HG02870 (cell line): Measurements from ENCODE around the gene RELA.

Experiments
- ATAC-seq: cut with Tn5 transposase; IDR thresholded peaks from one replicate; pipeline ENCODE4 v1.9.1; 2021; ENCODE audit warnings: mild to moderate bottlenecking, moderate library complexity; ENCODE audit not compliant: unreplicated experiment

RELA gene

DNA sequence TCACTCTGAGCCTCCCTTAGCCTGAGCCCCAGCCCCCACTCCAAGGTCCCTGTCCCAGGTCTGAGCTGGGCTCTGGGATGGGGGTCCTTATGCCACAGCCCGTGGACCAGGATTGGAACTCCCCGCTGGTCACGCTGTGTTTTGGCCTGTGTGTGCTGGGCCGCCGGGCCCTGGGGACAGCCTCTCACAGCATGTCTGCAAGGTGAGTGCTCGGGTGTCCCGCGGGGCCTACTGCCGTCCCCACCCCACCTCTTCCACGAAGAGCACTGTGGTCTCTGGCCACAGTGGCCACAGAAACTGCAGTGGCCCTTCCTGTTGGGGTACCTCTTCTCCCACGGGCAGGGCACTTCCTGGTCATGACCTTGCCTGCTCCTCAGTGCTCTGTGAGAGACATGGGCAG lies 28.3 kb downstream of the RELA start:
- no peak for ATAC-seq

GRCh38 chr11:65634109-65634436 lies 28.6 kb downstream of the RELA start:
- no peak for ATAC-seq

- no peak for ATAC-seq
Observed at GRCh38 chr11:65633390-65634108, 29.2 kb downstream of the RELA start.

DNA sequence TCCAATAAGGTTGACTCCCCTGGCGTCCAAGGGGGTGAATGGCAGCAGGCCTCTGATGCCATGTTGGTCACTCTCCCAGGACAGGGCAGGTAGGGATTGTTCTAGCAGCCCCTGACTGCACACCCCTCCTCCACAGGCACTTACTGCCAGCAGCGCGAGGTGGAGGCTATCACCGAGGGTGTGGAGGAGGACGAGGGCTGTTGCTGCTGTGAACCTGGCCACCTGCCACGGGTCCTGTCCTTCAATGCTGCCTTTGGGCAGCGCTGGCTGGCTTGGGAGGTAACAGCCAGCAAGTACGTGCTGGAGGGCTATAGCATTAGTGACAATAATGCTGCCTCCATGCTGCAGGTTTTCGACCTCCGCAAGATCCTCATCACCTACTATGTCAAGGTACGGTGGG lies 32.5 kb downstream of the RELA start:
- no peak for ATAC-seq

DNA sequence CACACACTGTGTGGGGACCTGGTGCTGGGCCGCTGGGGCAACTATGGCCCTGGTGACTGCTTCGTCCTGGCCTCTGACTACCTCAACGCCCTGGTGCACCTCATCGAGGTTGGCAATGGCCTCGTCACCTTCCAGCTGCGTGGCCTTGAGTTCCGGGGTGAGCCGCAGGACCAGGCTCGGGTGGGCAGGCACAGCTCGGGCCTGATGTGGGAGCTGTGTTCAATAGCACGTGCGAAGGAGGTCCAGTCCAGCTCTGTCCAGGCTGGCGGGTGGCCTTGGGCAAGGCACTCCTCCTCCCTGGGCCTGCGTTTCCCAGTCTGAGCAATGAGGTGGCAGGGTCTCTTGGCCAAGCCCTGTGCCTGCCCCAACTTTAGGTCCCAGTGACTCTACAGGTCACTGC lies 33.1 kb downstream of the RELA start:
- ATAC-seq = no peak

DNA sequence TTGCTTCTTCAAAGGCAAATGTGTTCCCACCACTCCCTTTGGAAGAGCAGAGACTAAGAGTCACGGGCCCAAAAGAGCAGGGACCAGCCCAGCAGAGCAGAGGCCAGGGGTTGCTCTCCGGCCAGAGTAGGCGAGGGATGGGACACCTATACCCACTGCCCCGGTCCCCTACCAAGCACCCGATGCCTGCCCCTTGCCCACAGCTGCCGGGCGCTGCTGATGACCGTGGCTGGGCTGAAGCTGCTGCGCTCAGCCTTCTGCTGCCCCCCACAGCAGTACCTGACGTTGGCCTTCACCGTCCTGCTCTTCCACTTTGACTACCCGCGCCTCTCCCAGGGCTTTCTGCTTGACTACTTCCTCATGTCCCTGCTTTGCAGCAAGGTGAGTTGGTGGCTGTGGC lies 35.5 kb downstream of the RELA start:
- no peak for ATAC-seq

DNA sequence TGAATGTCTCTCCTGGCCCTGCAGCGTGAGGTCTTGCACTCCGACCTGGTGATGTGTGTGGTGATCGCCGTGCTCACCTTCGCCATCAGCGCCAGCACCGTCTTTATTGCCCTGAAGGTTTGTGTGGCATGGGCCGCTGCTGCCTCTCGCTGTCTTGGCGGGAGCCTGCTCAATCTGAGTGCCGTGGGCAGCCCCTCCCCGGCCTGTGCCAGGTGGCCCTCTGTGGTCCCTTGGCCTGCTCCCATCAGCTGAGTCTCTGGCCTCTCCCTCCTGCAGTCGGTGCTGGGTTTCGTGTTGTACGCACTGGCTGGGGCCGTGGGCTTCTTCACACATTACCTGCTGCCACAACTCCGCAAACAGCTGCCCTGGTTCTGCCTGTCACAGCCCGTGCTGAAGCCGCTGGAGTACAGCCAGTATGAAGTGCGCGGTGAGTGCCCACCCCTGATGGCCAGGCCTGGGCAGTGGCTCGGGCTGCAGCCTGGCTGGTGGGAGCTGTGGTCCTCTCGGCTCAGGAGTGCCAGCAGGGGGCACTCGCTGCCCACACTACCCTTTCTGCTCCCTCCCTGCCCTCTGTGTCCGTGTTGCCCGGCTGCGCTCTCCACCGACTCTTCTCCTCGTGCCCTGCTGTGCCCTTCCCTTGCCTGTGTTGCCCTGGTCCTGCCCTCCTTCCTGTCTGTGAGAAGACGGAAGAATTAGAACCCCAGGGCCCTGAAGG lies 36.9 kb downstream of the RELA start:
- ATAC-seq = no peak

- ATAC-seq = no peak
Observed at GRCh38 chr11:65624931-65625627, 37.6 kb downstream of the RELA start.

DNA sequence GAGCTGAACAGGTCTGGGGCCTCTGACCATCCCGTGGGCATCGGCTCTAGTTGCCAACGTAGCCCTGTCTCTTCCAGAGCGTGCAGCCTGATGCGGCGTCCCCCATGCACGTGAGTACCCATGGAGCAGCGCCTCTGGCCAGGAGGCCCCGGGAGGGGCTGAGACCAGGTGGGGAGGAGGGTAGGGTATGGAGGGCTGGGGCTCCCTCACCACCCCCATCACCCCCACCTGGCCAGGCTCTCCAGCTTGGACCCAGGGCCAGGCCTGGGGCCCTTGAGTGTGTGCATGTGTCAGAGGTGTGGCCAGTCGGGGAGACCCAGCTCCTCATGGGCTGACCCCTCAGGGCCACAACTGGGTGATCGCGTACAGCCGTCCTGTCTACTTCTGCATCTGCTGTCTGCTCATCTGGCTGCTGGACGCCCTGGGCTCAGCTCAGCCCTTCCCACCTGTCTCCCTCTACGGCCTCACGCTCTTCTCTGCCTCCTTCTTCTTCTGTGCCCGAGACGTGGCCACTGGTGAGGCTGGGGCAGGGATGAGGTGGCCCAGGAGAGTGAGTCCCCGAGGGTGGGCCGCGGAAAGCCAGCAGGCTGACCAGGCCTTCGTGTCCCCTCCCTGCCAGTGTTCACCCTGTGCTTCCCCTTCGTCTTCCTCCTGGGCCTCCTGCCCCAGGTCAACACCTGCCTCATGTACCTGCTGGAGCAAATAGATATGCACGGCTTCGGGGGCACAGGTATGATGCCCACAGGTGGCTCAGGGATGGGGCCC lies 38.7 kb downstream of the RELA start:
- no peak for ATAC-seq

DNA sequence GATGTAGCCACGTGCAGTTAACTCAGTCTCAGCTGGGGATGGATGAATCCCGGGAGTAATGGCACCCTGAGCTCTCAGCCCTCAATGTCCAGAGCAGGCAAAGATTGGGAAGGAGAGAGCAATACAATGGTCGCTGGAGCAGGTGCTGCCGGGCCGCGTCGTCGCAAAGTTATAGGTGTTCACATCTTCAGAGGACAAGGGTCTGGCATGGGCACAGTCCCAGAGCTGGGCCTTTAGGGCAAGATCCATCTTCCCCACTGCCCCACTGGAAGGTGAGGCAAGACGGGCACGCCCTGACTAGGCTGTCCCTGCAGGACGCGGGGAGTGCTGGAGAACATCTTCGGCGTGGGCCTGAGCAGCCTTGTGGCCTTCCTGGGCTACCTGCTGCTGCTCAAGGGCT lies 39.5 kb downstream of the RELA start:
- no peak for ATAC-seq

DNA sequence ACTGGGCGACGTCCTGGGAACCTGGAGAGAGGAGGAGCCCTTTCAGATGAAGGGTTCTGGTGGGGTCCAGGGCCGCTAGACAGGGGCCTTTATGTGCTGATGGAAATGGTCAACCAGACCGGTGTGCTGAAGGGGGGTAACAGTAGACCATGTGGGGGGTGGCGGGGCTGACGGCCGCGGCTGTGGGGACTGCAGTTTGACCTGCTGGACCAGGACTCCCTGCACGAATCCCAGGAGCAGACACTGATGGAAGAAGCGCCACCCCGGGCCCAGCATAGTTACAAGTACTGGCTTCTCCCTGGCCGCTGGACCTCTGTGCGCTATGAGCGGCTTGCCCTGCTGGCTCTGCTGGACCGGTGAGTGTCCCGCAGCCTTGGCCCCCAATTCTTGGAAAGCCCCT lies 40.7 kb downstream of the RELA start:
- no peak for ATAC-seq

GRCh38 chr11:65621460-65621859 lies 41.3 kb downstream of the RELA start:
- ATAC-seq = no peak

- no peak for ATAC-seq
Observed at GRCh38 chr11:65620666-65621065, 42.0 kb downstream of the RELA start.

- ATAC-seq = no peak
Observed at GRCh38 chr11:65619281-65619928, 43.3 kb downstream of the RELA start.

DNA sequence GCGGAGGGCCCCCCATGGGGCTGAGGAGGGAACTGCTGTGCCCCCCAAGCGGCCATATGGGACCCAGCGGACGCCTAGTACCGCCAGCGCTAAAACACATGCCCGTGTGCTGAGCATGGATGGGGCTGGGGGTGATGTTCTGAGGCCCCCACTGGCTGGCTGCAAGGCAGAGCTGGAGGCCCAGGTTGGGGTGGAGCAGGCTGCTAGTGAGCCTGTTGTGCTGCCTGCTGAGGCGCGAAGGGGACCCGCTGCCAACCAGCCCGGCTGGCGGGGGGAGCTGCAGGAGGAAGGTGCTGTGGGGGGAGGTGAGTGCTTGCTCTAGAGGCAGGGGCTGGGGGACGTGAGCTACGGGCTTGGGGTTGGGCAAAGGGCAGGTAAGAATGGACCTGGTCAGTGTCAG lies 44.0 kb downstream of the RELA start:
- ATAC-seq = no peak

GRCh38 chr11:65617990-65618751 lies 44.5 kb downstream of the RELA start:
- no peak for ATAC-seq

GRCh38 chr11:65617136-65617850 lies 45.4 kb downstream of the RELA start:
- ATAC-seq = no peak

GRCh38 chr11:65616575-65617001 lies 46.1 kb downstream of the RELA start:
- no peak for ATAC-seq

- ATAC-seq = peak; percentile 0
Observed at GRCh38 chr11:65615950-65616574, 46.7 kb downstream of the RELA start.
